ENCODE data around the gene KRT76.

DNA sequence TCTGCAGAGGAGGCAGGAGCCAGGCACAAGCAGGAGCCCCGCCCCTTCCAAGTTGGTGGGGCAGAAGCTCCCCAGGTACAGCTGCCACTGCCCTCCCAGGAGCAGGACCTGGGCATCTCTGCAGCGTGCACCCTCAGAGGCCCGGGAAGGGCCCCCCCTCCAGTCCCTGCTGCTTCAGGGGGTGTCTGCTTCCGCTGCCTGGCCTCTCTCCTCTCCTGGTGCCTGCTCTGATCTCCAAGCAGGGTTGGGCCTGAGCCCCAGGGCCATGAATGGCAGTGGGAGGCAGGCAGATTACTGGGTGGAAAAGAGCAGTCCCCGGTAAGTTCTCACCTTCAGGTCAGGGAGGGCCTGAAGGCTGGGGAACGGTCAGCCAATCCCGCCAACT is 35.0 kb downstream of the KRT76 start:
- TF ChIP-seq, protein P1, sequence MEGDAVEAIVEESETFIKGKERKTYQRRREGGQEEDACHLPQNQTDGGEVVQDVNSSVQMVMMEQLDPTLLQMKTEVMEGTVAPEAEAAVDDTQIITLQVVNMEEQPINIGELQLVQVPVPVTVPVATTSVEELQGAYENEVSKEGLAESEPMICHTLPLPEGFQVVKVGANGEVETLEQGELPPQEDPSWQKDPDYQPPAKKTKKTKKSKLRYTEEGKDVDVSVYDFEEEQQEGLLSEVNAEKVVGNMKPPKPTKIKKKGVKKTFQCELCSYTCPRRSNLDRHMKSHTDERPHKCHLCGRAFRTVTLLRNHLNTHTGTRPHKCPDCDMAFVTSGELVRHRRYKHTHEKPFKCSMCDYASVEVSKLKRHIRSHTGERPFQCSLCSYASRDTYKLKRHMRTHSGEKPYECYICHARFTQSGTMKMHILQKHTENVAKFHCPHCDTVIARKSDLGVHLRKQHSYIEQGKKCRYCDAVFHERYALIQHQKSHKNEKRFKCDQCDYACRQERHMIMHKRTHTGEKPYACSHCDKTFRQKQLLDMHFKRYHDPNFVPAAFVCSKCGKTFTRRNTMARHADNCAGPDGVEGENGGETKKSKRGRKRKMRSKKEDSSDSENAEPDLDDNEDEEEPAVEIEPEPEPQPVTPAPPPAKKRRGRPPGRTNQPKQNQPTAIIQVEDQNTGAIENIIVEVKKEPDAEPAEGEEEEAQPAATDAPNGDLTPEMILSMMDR (IDR thresholded peaks at IDR 0.05; ENCODE audit: insufficient read depth, low read length), result no peak
- TF ChIP-seq, protein P2, sequence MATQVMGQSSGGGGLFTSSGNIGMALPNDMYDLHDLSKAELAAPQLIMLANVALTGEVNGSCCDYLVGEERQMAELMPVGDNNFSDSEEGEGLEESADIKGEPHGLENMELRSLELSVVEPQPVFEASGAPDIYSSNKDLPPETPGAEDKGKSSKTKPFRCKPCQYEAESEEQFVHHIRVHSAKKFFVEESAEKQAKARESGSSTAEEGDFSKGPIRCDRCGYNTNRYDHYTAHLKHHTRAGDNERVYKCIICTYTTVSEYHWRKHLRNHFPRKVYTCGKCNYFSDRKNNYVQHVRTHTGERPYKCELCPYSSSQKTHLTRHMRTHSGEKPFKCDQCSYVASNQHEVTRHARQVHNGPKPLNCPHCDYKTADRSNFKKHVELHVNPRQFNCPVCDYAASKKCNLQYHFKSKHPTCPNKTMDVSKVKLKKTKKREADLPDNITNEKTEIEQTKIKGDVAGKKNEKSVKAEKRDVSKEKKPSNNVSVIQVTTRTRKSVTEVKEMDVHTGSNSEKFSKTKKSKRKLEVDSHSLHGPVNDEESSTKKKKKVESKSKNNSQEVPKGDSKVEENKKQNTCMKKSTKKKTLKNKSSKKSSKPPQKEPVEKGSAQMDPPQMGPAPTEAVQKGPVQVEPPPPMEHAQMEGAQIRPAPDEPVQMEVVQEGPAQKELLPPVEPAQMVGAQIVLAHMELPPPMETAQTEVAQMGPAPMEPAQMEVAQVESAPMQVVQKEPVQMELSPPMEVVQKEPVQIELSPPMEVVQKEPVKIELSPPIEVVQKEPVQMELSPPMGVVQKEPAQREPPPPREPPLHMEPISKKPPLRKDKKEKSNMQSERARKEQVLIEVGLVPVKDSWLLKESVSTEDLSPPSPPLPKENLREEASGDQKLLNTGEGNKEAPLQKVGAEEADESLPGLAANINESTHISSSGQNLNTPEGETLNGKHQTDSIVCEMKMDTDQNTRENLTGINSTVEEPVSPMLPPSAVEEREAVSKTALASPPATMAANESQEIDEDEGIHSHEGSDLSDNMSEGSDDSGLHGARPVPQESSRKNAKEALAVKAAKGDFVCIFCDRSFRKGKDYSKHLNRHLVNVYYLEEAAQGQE (IDR thresholded peaks at IDR 0.05; ENCODE audit: insufficient replicate concordance, low read depth), result no peak
- TF ChIP-seq POLR2AphosphoS5 (IDR thresholded peaks at IDR 0.05; ENCODE audit: low read depth), result no peak
- no peak for TF ChIP-seq SPI1 (IDR thresholded peaks at IDR 0.05; ENCODE audit: borderline replicate concordance, low read depth)
- no peak for TF ChIP-seq GABPA (IDR thresholded peaks at IDR 0.05; ENCODE audit: low read depth)

All from HL-60 (cell line).